ENCODE measurements around the gene CCK.
"Not testable (repeated sequence)": the region's sequence is repeated elsewhere in the genome, so short reads cannot be mapped to it uniquely, and the experiment has no call there.

The CCK gene, protein sequence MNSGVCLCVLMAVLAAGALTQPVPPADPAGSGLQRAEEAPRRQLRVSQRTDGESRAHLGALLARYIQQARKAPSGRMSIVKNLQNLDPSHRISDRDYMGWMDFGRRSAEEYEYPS

DNA sequence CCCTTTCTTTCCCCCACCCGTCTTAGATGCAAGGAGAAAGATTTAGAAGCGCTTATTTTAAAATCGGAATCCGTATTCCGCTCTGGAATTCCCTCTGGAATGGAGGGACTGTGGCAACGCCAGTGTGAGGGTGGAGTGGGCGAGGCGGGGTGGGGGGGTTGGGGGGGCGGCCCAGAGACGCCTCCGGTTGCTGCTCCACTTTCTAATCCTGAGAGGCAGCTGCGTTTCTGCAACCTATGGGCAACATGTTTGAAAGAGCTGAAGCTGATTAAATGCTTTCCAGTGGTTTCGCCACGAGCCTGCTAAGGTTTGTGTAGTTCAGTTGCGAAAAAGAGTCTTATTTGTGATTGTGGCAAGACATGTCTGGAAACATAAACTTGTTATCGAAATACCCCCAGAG, at the start of gene CCK:
CCK (minus strand) TSS at position 101 of the 400 bp plus-strand sequence. CDS start 2,555 bp downstream, outside the sequence.
- in situ Hi-C loops (cut with HindIII; ENCODE audit: low sequenced_read_pairs): loop anchor here (10.0 kb wide), 1 partner anchor 249 kb away; no protein-coding TSS in a partner anchor

- in situ Hi-C loops (cut with HindIII; ENCODE audit: low sequenced_read_pairs): no loop called here
These were observed 48.4 kb upstream of the CCK start for GRCh38 chr3:42314411-42314810.

DNA sequence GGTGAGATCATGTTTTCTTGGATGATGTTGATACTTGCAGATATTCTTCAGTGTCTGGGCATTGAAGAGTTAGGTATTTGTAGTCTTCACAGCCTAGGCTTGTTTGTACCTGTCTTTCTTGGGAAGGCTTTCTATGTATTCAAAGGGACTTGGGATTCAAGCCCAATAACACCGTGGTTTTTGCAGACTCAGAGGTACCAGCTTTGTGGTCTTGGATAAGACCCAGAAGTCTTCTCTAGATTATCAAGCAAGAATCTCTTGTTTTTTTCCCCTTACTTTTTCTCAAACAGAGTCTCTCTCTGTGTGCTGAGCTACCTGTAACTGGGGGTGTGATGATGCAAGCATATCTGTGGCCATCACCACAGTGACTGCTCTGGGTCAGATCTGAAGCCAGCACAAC, 42.7 kb upstream of the CCK start:
- in situ Hi-C loops (cut with HindIII; ENCODE audit: low sequenced_read_pairs): no loop called here

- in situ Hi-C loops (cut with HindIII; ENCODE audit: low sequenced_read_pairs): no loop called here
These were observed 40.5 kb upstream of the CCK start for GRCh38 chr3:42306499-42306898.

- in situ Hi-C loops (cut with HindIII; ENCODE audit: low sequenced_read_pairs): no loop called here
These were observed 37.1 kb upstream of the CCK start for GRCh38 chr3:42302924-42303634.

- in situ Hi-C loops (cut with HindIII; ENCODE audit: low sequenced_read_pairs): no loop called here
These were observed 35.6 kb upstream of the CCK start for GRCh38 chr3:42301446-42302175.

DNA sequence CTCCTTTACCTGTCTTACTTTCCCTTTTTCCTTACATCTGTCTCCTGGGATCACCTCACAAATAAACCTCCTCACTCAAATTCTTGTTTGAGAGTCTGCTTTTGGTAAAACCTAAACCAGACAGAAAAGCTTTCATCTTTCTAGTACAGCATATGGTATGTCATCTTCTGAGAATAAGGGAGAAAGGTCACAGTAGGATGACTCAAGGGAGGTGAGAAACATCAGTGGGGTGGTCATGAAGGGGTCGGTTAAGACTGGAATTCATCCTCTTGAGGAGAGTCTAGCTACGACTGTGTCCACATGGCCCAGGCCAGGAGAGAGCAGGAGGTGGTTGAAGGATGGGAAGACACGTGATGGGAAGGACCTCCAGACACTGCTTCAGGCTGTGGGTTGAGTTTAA, 34.8 kb upstream of the CCK start:
- in situ Hi-C loops (cut with HindIII; ENCODE audit: low sequenced_read_pairs): no loop called here

- in situ Hi-C loops (cut with HindIII; ENCODE audit: low sequenced_read_pairs): no loop called here
These were observed 34.0 kb upstream of the CCK start for GRCh38 chr3:42300013-42300412.

GRCh38 chr3:42298259-42298658, 32.3 kb upstream of the CCK start:
- in situ Hi-C loops (cut with HindIII; ENCODE audit: low sequenced_read_pairs): no loop called here

DNA sequence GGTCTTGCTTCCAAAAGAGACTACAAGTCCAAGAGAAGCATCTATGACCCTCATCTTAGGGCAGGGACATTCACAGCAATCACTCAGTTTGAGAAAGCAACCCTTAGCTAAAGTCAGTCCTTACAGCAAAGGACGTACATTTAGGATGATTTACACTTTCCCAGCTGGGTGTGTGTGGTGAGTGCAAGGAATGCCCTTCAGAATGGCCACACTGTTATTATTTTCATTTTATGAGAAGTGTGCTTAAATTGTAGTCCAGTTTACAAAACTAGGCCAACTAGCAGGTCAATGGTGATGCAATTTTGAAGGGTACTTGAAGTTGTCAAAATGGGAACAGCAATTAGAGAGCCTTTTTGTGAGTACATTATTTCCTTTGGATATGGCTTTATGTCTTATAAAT, 26.0 kb upstream of the CCK start:
- in situ Hi-C loops (cut with HindIII; ENCODE audit: low sequenced_read_pairs): no loop called here

- in situ Hi-C loops (cut with HindIII; ENCODE audit: low sequenced_read_pairs): no loop called here
These were observed 25.2 kb upstream of the CCK start for GRCh38 chr3:42290966-42291714.

GRCh38 chr3:42289026-42289425, 23.0 kb upstream of the CCK start:
- in situ Hi-C loops (cut with HindIII; ENCODE audit: low sequenced_read_pairs): no loop called here

GRCh38 chr3:42288385-42288784, 22.4 kb upstream of the CCK start:
- in situ Hi-C loops (cut with HindIII; ENCODE audit: low sequenced_read_pairs): no loop called here

DNA sequence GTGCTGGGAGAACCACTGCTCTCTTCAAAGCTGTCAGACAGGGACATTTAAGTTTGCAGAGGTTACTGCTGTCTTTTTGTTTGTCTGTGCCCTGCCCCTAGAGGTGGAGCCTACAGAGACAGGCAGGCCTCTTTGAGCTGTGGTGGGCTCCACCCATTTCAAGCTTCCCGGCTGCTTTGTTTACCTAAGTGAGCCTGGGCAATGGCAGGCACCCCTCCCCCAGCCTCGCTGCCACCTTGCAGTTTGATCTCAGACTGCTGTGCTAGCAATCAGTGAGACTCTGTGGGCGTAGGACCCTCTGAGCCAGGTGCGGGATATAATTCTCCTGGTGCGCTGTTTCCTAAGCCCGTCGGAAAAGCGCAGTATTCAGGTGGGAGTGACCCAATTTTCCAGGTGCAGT, 21.4 kb upstream of the CCK start:
- in situ Hi-C loops (cut with HindIII; ENCODE audit: low sequenced_read_pairs): not testable (repeated sequence)

DNA sequence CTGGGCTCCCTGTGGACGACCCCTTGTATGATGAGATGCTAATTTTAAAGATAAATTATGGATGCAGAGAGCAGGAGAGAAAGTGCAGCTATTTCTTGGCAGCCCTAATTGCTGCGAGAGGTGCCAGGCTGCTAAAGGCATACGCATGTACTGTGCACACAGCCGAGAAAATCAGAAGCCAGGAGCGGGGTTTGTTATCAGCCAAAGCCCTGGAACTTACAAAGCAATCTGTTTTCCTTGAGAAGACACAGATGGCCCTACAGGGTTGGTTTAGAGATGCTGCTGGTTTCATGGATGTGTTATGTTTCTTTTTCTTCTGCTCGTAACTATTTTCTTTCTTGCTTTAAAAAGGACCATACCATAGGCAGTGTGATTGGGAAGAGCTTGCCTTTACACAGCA, 11.7 kb upstream of the CCK start:
- in situ Hi-C loops (cut with HindIII; ENCODE audit: low sequenced_read_pairs): no loop called here

GRCh38 chr3:42276141-42277132, 10.5 kb upstream of the CCK start:
- in situ Hi-C loops (cut with HindIII; ENCODE audit: low sequenced_read_pairs): no loop called here

DNA sequence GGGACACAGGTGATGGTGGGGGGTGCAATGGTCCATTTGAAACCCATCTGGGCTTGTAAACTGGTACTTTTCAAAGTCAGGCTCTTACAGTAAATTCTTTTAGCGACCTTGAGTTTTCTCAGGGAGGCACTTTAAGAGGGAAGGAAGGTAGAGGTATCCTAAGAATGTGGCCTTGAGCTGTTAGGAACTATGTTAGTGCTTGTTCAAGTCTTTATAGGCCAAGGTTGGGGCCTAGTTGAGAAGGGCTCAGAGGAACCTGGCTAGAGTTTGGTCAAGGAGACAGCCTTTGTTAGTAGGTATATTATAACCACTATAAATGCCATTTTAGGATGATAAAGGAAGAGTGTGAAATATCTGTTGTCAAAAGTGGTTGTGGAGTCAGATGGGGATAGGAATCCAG, 9.2 kb upstream of the CCK start:
- in situ Hi-C loops (cut with HindIII; ENCODE audit: low sequenced_read_pairs): no loop called here

DNA sequence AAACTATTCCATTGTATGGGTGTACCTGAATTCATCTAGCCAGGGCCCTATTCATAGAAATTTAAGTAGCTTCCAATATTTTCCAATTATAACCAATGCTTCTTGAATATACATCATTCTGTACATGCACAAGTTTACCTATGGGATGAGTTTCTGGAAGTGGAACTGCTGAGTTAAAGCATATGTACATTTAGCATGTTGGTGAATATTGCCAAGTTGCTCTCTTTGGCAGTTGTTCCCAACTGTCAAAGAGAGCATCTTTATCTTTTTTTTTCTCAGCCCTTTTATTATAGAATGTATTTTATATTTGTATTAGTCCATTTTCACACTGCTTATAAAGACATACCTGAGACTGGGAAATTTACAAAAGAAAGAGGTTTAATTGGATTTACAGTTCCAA, 8.3 kb upstream of the CCK start:
- in situ Hi-C loops (cut with HindIII; ENCODE audit: low sequenced_read_pairs): loop anchor here (5.0 kb wide), 1 partner anchor 153 kb away; no protein-coding TSS in a partner anchor

GRCh38 chr3:42273361-42273760, 7.4 kb upstream of the CCK start:
- in situ Hi-C loops (cut with HindIII; ENCODE audit: low sequenced_read_pairs): loop anchor here (5.0 kb wide), 1 partner anchor 154 kb away; no protein-coding TSS in a partner anchor

GRCh38 chr3:42271786-42272185, 5.8 kb upstream of the CCK start:
- in situ Hi-C loops (cut with HindIII; ENCODE audit: low sequenced_read_pairs): loop anchor here (5.0 kb wide), 1 partner anchor 156 kb away; no protein-coding TSS in a partner anchor

Measured in endothelial cell of hepatic sinusoid (primary cell).